Liver (tissue), 9 donors: Measurements from ENCODE around the gene ATL1. TPM values are rescaled to one million over a fixed set of nuclear protein-coding genes. Genes with fewer than 3 reads are reported as not detected.

Source experiments
- DNase-seq: peaks from one replicate; pipeline ENCODE4 v3.0.0-alpha.2; 2017; ENCODE audit warnings: low spot score
- H3K27ac ChIP-seq, 2 donors: one replicate each; pipeline ENCODE4 v1.7.0; 2013; ENCODE audit warnings: inconsistent platforms in 2 of 2, low read length in 2 of 2, control low read depth in 1 of 2, low read depth in 1 of 2, mild to moderate bottlenecking in 1 of 2
- H3K27me3 ChIP-seq, 4 donors: one replicate each; pipeline versions ENCODE4 v1.6.1 to v1.7.0; 2013; ENCODE audit warnings: low read length in 3 of 4, inconsistent platforms in 1 of 4, mild to moderate bottlenecking in 1 of 4, moderate library complexity in 1 of 4; ENCODE audit not compliant: control insufficient read depth in 4 of 4, insufficient read depth in 4 of 4
- H3K36me3 ChIP-seq, 4 donors: one replicate each; pipeline versions ENCODE4 v1.6.1 to v1.7.0; 2013; ENCODE audit warnings: low read length in 3 of 4, mild to moderate bottlenecking in 3 of 4, low read depth in 1 of 4, moderate library complexity in 1 of 4; ENCODE audit not compliant: control insufficient read depth in 4 of 4, insufficient read depth in 3 of 4
- H3K4me1 ChIP-seq, 4 donors: one replicate each; pipeline versions ENCODE4 v1.6.1 to v1.7.0; 2013; ENCODE audit warnings: low read length in 3 of 4, mild to moderate bottlenecking in 3 of 4, moderate library complexity in 1 of 4; ENCODE audit not compliant: control insufficient read depth in 4 of 4, insufficient read depth in 4 of 4
- H3K4me3 ChIP-seq, 3 donors: one replicate each; pipeline versions ENCODE4 v1.6.1 to v1.7.0; 2013; ENCODE audit warnings: low read length in 3 of 3, control low read depth in 1 of 3, low read depth in 1 of 3, mild to moderate bottlenecking in 1 of 3
- H3K9ac ChIP-seq, 2 donors: one replicate each; pipeline ENCODE4 v1.7.0; 2013; ENCODE audit warnings: low read length in 2 of 2, mild to moderate bottlenecking in 2 of 2, moderate library complexity in 2 of 2, control low read depth in 1 of 2, low read depth in 1 of 2
- H3K9me3 ChIP-seq, 4 donors: one replicate each; pipeline versions ENCODE4 v1.6.1 to v1.7.0; 2013; ENCODE audit warnings: low read length in 3 of 4; ENCODE audit not compliant: control insufficient read depth in 4 of 4
- ATF3 ChIP-seq: IDR thresholded peaks from 2 replicates; pipeline ENCODE4 v1.6.1; 2016; ENCODE audit warnings: antibody characterized with exemption
- CTCF ChIP-seq: fragments of 150-350 bp; IDR thresholded peaks from 2 replicates; pipeline ENCODE4 v1.5.1; 2017; ENCODE audit warnings: improper control_type of control experiment, low read depth, low read length; ENCODE audit not compliant: missing input control
- EGR1 ChIP-seq, 2 donors: IDR thresholded peaks; 2 replicates each; pipeline ENCODE4 v1.6.1; 2016 to 2018; ENCODE audit warnings: antibody characterized with exemption in 2 of 2, low read depth in 2 of 2
- FOXA1 ChIP-seq: IDR thresholded peaks from 2 replicates; pipeline ENCODE4 v1.6.1; 2016; ENCODE audit warnings: antibody characterized with exemption
- FOXA2 ChIP-seq: IDR thresholded peaks from 2 replicates; pipeline ENCODE4 v1.6.1; 2016; ENCODE audit warnings: antibody characterized with exemption
- GABPA ChIP-seq, 2 donors: IDR thresholded peaks in 1 of 2; conservative IDR thresholded peaks in 1 of 2; 2 replicates each; pipeline ENCODE4 v1.6.1; 2016; ENCODE audit warnings: antibody characterized with exemption in 2 of 2, mild to moderate bottlenecking in 1 of 2, moderate library complexity in 1 of 2
- HNF4A ChIP-seq, 2 donors: conservative IDR thresholded peaks; 2 replicates each; pipeline ENCODE4 v1.6.1; 2016; ENCODE audit warnings: antibody characterized with exemption in 2 of 2, mild to moderate bottlenecking in 2 of 2
- JUND ChIP-seq, 2 donors: IDR thresholded peaks; 2 replicates each; pipeline ENCODE4 v1.6.1; 2016; ENCODE audit warnings: antibody characterized with exemption in 2 of 2
- MAX ChIP-seq: IDR thresholded peaks from 2 replicates; pipeline ENCODE4 v1.6.1; 2016; ENCODE audit warnings: antibody characterized with exemption
- NR2F2 ChIP-seq: IDR thresholded peaks from 2 replicates; pipeline ENCODE4 v1.6.1; 2016; ENCODE audit warnings: antibody characterized with exemption
- RAD21 ChIP-seq, 2 donors: IDR thresholded peaks; 2 replicates each; pipeline ENCODE4 v1.6.1; 2016; ENCODE audit warnings: antibody characterized with exemption in 2 of 2, mild to moderate bottlenecking in 2 of 2
- REST ChIP-seq: IDR thresholded peaks from 2 replicates; pipeline ENCODE4 v1.6.1; 2016; ENCODE audit warnings: antibody characterized with exemption, mild to moderate bottlenecking
- SP1 ChIP-seq: IDR thresholded peaks from 2 replicates; pipeline ENCODE4 v1.6.1; 2018; ENCODE audit warnings: antibody characterized with exemption, mild to moderate bottlenecking
- YY1 ChIP-seq: IDR thresholded peaks from 2 replicates; pipeline ENCODE4 v1.6.1; 2016; ENCODE audit warnings: antibody characterized with exemption, mild to moderate bottlenecking
- ZBTB33 ChIP-seq: IDR thresholded peaks from 2 replicates; pipeline ENCODE4 v1.6.1; 2016; ENCODE audit warnings: antibody characterized with exemption
- WGBS: extraction: QIAGEN DNeasy Blood & Tissue Kit; methylation state at CpG from one replicate; pipeline ENCODE4 v1.1.7; 2013; 5-methylcytosine and 5-hydroxymethylcytosine counted together
- polyA plus RNA-seq, 2 donors: library from polyadenylated mRNA; stranded (reverse) in 1 of 2; unstranded in 1 of 2; fragments of 200-250 nt in 1 of 2; fragments of >200 nt in 1 of 2; fragmentation: Nextera tagmentation in 1 of 2; extraction: Ambion mirVana in 1 of 2; gene quantifications; one replicate each; pipeline versions ENCODE4 v1.2.1 to v1.2.3, GENCODE V29; 2013 to 2015
- total RNA-seq, 2 donors: library from RNA; depleted of rRNA; stranded (reverse); fragments of >200 nt; gene quantifications; one replicate each; pipeline ENCODE4 v1.2.3, GENCODE V29; 2014
- donor health status: healthy.
- donor health status: healthy.
- donor health status: healthy.
- donor health status: healthy.
- donor health status: healthy.

ATL1 gene
- total and polyA plus RNA-seq, 4 donors = 0.17 to 0.79 (median 0.47) TPM

- H3K27me3 ChIP-seq = no peaks in the 10 kb centered on the region
- no peaks in the 10 kb centered on the region for H3K36me3 ChIP-seq
- TF ChIP-seq FOXA1 (no peak), HNF4A (conservative IDR thresholded peaks at IDR 0.05) (no peak), NR2F2 (no peak), MAX (no peak), ATF3 (no peak), JUND (IDR thresholded peaks at IDR 0.05) (no peak), FOXA2 (no peak), YY1 (no peak), GABPA (IDR thresholded peaks at IDR 0.05 in 1 of 2, conservative IDR thresholded peaks at IDR 0.05 in 1 of 2) (no peak), ZBTB33 (no peak)
- no peak for DNase-seq
- no peaks in the 10 kb centered on the region for H3K4me1 ChIP-seq
- no peak overlapping the region for H3K27ac ChIP-seq
- H3K9ac ChIP-seq = no peak overlapping the region
- 73% methylated on average over 2 of the region's 2 CpGs for WGBS
- H3K9me3 ChIP-seq = no peaks in the 10 kb centered on the region
- H3K4me3 ChIP-seq = no peak overlapping the region
Measured at GRCh38 chr14:50590464-50590863, 30.5 kb downstream of the ATL1 start.

- Histone ChIP-seq H3K27ac (no peak overlapping the region), H3K4me1 (peaks cover 0 to 2% (median under 1%) of the 10 kb centered on the region in 4 donors), H3K4me3 (no peak overlapping the region), H3K9me3 (no peaks in the 10 kb centered on the region), H3K36me3 (no peaks in the 10 kb centered on the region), H3K9ac (no peak overlapping the region), H3K27me3 (no peaks in the 10 kb centered on the region)
- TF ChIP-seq RAD21 (IDR thresholded peaks at IDR 0.05) (no peak), JUND (IDR thresholded peaks at IDR 0.05) (no peak), FOXA1 (no peak), EGR1 (IDR thresholded peaks at IDR 0.05; ENCODE audit: low read depth in 2 of 2) (no peak), MAX (no peak), NR2F2 (no peak), REST (no peak), SP1 (no peak), FOXA2 (no peak), CTCF (no peak)
- DNase-seq = no peak
- 94% methylated on average over 8 of the region's 8 CpGs for WGBS
Measured at GRCh38 chr14:50594577-50595316, 34.8 kb downstream of the ATL1 start.
